ENCODE data around the gene BRD3.

The BRD3 gene

DNA sequence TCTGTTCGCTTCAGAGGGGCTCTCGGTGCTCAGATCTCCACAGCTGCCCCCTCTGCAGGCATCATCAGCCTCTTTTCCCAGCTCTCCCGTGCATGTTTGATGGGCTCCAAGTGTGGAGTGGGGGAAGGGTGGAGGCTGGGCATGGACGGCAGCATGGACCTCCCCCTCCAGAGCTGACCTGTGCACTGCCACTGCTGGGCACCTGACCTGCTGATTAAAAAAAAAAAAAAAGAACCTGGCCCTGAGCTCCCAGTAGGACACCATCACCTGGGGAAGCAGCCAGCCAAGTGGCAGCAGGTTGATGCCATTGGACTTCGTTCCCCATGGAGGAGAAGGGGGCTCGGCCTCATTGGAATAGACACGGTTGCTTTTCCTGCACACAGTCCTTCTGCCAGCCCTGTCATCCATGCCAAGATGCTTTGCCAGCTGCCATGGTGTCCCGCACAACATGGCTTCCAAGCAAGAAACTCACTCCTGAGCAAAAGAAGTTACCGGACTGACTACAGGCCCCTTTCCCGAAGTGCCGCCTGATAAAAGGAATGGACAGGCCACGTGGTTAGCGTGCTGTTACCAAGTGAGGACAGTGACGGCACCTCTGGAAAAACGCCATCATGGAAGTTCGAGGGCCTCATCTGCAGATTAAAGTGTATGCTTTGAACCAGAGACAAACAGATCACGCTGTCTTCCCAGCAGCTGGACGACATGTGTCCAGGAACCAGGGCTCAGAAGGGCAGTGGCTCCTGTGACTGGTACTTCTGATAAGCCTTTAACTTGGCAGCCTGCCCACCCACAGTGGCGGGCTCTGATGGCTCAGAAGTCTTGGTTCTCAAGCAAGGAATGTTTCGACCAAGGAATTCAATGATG lies 57.3 kb downstream of the BRD3 start:
- no peak for DNase-seq

DNA sequence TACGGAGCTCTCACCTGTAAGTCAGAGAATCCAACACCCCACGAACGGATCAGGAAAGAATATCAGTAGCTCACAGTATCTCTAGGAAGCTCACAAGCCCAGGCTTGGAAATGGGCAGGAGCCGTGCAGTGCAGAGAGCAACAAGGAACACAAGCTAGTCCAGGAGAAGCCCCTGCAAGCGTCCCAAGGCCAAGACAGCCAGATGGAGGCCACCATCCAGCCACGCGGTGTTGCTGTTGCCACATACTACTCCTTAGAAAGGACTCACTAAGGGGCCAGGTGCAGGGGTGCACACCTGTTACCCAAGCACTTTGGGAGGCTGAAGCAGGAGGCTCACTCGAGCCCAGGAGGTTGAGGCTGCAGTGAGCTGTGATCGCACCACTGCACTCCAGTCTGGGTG lies 60.3 kb downstream of the BRD3 start:
- no peak for DNase-seq

DNA sequence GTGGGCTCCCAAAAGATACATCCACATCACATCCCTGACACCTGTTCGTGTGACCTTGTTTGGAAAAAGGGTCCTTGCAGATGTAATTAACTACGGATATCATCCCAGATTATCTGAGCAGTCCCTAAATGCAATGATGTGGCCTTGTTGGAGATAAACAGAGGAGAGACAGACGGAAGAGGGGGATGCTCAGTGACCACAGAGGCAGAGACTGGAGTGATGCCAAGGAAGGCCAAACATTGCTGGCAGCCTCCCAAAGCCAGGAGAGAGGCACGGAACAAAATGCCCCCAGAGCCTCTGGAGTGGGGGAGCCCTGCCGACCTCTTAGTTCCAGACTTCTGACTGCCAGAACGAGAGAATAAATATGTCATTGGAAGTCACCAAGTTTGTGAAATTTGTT lies 60.7 kb downstream of the BRD3 start:
- no peak for DNase-seq

DNA sequence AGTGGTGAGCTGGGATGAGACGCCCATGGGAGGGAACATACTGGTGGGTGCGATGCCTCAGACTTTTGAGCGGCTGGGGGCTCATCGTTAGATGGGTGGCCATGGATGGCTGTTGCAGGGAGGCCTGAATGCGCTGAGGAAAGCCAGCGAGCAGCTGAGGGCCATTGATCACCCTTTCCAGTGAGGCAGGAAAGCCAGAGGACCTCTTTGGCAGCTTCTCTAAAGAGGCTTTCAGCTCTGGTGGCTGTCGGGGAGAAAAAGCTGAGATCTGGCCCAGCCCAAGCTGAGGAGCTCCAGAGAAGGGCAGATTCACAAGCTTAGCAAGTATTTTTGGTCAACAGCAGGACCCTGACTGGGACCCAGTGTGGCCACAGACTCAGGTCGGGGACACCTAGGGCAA lies 62.4 kb downstream of the BRD3 start:
- DNase-seq = no peak

DNA sequence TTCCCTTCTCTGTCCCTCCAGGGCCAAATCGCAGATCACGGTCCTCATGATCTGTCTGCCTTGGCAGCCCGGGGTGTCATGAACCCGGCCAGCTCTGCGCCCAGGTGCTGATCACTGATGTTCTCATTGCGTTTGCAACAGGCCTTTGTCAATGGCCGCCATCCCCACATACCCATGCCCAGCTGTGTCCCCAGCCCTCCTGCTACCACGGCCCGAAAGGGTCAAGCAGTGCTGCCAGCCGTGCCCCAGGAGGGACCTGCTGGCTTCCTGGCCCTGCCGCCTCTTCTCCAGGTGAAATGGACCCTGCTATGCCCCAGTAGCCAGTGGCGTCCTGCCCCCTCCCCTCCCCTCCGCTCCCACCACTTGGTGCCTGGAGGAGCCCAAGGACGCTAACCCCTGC lies 62.9 kb downstream of the BRD3 start:
- DNase-seq = no peak

DNA sequence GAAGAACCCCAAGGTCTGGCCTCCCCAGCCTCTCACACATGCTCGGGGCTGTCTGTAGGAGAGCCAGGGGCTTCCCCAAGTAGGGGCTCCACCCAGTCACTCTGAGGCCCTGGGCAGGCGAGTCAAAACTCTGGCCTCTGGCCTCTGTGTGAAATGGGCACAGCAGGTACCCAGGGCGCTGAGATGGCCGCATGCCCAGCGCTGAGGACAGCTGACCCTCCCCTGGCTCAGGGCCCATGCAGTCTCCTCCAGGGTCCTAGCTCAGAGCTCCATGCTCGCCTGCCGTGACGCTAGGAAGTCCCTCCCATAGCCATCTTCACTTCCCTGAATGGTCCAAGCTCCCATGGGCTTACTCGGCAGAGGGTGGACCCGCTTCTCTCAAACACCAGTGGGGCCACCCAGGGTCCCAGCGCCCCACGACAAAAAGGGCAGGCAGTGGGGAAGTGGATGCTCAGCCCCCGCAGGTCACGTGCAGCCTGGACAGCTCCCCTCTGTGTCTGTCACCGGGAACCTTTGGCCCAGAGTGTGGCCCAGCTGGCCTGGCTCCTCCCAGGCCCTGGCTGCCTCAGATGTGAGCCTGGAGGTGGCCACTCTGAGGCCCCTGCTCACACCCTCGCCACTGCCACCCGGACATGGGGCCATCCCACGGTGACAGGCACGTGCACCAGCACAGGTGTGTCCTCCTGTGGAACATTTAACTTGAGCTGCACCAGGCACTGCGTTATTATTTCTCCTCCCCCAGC lies 63.5 kb downstream of the BRD3 start:
- no peak for DNase-seq

DNA sequence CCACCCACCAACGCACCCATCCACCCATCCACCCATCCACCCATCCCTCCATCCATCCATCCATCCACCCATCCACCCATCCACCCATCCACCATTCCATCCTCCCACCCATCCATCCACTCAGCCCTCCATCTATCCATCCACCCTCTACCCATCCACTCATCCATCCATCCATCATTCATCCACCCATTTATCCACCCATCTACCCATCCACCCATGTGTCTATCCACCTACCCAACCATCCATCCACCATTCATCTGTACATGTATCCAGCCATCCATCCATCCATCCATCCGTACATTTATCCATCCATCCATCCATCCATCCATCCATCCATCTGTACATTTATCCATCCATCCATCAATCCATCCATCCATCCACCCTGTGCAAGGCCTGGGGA lies 64.6 kb downstream of the BRD3 start:
- DNase-seq = no peak

DNA sequence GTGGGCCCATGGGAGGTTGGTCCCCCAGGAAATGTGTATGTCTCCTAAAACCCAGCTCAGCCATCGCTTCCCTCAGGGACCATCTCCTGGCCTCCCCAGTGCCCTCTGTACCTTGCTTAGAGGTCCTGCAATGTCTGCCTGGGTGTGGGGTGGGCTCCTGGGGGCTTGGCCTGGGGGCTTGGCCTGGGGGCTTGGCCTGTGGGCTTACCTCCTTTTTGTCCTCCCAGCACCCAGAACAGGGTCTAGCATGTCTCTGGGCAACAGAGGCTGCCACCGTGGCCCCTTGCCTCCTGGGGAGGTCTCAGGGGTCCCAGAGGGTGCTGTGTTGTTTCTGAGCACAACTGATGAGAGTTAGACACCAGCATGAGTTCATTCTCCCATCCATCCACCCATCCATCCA lies 65.0 kb downstream of the BRD3 start:
- DNase-seq = no peak

DNA sequence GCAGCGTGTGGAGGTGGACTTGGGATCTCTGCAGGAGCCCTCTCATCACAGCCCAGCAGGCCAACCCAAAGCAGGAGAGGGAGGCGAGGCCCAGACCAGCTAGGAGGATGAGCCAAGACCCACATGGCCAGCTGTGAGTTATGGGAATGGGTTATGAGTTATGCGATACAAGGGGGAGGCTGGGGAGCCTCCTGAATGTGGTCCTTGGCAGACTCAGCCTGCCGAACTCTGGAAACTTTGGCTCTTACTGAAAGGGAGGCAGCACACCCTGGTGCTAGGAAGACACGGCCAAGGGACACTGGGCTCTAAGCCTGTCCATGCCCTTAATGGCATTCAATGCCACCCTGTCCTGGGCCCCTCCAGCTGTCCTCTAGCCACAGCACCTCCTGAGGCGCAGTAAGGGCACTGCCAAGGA lies 68.0 kb downstream of the BRD3 start:
- no peak for DNase-seq

DNA sequence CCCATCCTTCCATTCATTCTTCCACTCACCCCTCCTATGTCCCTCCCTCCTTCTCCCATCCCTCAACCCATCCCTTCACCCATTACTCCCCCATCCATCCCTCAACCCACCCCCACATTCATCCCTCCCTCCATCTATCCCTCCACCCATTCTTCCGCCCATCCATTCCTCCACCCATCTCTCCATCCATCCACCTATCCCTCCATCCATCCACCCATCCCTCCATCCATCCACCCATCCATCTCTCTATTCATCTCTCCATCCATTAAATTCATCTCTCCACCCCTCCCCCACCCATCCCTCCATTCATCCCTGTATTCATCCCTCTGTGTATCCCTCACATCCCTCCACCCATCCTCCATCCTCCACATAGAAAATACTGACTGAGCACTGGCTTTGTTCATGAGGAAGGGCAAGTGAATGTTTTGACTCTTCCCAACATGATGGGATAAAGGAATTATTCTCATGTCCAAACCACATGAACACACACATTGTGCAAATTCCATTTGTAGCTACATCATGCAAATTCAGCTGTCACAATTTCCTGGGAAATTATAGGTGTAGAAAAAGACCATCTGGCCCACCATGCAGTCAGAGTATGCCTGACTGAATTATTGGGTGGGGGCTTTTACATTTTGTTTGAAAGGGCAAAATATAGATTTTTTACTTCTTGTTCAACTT lies 68.8 kb downstream of the BRD3 start:
- DNase-seq = peak; percentile 42

DNA sequence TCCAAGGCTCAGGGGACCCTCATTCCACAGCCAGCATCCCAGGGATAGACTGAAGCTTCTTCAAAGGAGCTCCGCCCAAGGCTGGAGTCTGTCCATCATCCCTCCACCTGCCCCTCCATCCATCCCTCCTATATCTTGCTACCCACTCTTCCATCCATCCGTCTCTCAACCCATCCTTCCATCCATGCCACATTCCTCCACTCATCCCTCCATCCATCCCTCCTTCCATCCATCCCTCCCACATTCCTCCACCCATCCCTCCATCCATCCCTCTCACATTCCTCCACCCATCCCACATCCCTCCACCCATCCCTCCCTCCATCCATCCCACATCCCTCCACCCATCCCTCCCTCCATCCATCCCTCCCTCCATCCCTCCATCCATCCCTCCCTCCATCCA lies 70.2 kb downstream of the BRD3 start:
- DNase-seq = no peak

DNA sequence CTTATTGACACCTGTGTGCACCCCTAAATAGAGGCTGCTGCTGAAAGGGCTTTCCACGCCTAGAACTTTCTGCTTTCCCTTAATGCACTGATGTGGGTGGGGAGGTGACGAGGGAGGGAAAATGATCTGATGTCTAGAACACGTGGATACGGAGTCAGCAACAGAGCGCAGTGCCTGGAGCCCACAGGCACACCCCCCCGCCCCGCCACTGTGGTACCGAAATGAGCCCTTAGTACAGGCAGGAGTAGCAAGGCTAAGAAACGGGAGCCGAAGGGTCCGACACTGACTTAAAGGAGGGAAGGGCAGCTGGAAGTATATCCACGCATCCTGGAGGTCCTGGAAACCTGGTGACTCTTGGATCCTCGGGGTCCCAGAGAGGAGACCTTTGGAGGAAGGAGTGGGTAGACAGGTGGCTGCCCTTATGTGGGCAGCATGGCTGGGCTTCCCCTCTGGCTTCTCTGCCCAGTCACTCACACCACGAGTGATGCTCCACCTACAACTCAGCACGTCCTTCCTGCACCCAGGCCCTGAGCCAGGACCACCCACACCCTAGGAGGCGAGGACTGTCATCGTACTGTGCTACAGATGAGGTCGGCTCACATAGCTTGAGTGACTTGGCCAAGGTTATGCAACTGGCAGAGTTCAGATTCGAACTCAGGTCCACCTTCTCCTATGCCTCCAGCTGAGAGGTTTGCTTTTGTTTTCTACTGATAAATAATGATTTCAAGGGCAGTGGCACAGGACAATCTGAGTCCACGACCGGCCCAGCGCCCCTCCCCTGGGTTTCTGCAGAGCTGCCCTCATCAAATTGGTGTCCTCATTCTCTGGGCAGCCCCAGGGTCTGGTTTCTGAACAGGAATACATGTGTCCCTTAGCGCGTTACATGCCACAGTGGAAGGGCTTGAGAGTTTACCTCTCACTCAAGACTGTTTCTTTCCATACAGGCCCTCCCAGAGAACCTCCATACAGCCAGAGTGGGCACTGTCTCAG lies 71.0 kb downstream of the BRD3 start:
- no peak for DNase-seq

DNA sequence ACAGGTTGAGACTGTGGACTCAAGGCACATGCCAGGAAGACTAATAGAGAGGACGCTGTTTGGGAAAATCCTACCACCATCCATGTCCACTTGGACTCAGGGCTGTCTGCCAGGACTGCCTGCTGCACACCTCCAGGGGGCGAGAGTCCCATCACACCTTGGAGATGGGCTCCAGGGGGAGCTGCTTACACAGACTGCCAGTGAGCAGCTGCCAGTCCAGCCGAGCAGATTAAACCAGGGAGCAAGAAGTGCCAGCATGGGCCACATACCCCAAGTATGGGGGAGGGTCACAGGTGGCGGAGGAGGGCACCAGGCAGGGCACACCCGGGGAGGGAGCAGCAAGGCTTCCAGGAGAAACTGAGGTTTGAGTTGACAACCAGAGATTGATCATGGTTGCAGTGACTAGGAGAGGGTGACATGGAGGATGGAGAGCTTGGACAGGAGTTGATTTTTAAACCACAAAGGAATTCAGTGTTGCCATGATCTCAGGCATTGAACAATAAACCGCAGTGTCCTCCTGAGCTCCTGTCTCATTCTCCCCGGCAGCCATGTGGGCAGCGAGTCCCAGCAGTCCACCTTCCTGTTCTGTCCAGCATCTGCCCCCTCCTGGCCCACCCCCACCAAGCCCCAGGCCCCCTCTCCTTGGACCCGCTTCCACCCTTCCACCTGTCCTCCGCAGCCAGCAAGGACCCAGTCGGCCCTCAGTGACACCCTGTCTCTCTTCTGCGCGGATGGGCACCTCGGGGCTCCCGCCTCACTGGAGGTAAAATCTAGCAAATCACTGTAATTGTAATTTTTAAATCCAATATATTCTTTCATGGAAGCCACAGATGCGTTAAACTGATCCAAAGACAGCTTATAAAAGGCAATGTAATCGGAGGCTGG lies 72.6 kb downstream of the BRD3 start:
- DNase-seq = peak; percentile 30

DNA sequence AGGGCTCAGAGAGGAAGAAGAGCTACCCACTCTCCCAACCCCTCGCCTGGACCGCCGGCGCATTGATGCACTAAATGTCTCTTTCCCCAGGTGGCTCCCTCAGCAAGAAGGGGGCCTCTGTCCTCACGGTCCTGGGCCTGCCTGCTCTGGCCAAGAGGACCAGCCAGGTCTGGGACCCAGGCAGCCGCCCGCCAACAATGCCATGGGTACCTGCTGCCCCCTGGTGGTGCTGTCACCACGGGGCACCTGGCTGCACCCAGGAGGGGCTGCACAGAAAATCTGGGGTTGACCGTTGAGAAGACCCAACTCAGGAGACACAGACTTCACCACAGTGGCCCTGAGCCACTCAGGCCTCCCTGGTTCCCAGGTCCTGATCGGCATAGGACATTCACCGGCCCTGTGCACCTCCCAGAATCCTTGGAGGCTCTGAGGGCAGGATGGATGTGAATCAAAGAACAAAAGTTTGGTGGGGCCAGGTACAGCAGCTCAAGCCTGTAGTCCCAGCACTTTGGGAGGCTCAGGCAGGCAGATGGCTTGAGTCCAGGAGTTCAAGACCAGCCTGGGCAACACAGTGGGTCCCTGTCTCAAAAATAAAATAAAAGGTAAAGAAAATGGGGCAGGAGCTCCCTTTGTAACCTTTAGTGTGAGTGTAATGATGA lies 73.3 kb downstream of the BRD3 start:
- peak; percentile 27 for DNase-seq

DNA sequence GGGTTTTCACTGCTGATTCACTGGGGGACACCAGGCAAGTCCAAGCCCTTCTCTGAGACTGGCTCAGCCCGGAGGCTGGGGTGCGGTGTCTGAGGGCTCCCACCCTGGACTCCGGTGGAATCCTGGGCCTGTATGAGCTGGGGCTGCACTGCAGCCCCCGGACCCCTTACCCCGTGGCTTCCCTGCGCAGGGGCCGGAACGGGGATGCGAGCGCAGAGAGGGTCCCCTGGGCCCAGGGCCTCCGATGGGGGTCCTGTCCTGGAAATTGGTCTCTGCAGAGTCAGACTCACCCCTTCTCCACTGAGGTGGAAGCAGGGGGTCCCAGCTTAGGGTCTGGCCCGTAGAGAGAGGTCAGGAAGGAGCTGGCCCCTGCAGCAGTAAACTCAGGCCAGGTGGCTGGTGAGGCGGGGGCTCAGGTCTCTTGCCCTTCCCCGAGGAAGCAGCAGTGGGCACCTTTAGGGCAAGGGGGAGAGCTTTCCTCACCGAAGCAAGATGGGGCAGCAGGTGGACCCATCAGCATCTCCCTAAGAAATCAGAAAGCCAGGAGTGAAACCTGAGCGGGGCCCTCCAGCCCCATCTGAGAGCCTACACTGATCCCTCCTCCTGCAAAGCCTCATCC lies 74.1 kb downstream of the BRD3 start:
- no peak for DNase-seq

DNA sequence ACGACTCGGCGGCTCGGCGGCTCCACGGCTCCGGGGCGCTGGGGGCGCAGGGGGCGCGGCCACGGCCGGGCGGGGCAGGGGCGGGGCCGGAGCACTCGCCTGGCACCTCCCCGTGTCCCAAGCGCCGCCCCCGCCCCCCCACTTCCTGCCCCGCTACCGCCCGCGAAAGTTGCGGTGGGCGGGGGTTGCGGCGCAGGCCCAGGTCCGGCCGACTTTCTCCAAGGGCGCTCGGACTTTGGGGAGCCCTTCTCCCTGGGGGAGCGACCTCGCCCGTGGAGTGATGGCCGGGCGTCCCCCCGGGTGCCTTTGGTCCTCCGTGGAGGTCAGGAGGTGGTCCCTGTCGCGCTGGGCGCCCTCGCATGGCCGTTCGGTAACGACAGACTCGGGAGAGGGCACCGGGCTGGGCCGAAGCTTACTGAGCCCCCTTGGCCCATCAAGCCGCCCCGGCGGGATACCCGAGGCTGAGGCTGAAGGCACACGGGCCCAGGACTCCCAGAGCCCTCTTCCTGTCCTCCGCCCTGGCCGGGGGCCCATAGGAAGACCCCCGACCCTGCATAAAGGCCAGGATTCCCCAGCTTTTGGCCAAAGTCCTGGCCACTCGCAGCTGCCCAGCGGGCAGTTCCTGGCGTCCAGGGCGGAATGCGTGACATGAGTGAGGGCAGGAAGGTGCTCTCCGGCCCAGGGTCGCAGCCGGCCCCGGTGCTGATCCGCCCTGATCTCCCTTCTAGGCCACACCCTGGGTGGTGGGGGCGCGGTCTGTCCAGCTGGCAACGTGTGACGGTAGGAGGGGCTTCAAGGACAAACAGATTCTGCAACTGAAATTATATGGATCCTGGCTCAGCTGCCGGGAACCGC lies 74.8 kb downstream of the BRD3 start:
- DNase-seq = peak; percentile 54

DNA sequence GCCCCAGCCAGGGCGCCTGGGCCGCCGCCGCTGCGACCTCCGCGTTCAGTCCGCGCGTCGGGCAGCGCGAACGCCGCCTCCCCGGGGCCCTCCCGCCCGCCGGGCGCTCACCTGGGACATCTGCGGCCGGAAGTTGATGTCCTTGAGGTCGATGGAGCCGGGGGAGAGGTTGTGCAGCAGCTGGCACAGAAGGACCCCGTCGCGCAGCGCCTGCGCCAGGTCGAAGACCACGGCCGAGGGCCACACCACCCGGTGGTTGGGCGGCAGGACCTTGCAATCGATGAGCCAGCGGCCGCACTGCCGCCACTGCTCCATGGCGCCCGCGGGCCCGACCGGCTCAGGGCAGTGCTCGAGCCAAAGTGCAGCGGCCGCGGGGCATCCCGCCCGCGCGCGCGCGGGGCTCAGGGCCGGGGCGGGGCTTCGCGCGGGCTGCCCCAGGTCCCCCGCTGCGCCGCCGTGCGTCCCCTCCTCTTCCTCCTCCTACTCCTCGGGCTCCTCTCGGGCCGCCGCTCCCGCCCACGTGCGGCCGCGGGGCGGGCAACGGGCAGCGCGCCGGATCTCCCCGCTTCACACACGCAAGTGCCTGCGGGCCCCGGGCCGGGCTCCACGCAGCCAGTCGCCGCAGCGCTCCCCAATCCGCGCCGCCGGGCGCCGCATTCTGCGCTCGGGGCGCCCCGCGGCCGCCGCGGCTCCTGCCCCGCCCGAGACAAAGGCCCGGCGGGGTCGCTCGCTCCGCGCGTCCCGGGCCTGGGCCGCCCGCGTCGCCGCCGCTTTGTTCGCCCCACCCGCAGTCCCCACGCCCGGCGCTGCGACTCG lies 75.7 kb downstream of the BRD3 start, which contains the start of gene VAV2:
TSS of gene VAV2 (minus strand) at position 361 of the 816 bp plus-strand sequence. CDS start at position 315, 46 bp downstream.
- DNase-seq = no peak

DNA sequence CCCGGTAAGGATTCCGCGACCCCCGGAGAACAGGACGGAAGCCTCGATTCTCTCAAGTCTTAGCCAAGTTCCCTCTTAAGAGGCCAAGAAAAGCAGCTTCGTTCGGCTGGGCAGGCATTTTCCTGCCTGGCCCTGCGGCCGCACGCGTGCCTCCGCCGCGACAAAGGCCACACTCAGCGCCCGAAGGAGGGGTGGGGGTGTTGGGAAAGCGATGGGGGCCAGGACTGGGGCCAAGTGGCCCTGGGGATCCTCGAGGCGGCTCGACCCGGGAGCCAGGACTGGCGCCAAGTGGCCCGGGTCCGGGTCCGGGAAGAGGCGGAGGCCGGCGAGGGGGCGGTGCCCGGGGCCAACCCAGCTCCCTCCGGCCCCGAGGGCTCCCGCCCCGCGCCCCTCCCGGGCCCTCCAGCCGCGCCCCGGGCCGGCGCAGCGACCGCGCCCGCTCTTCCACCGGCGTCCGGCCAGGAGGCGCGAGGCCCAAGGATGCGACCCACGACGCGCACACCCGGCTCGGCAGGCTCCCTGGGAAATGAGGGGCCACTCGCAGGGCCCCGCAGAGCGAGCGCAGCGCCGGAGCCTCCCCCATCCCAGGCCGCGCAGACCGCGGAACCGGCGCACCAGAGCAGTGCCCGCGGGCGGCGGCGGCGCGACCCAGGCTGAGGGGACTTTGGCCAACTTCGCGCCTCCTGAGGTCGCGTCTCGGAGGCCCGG lies 76.5 kb downstream of the BRD3 start:
- DNase-seq = no peak
